Activated CD4-positive, alpha-beta T cell treated with anti-CD3 and anti-CD28 coated beads for 36 hours (primary cell): Measurements from ENCODE around the gene GABRR3. TPM values are rescaled to one million over a fixed set of nuclear protein-coding genes. Genes with fewer than 3 reads are reported as not detected.

Experiments
- ATAC-seq: fragments of 200-7000 bp; cut with Tn5 transposase; one replicate; pipeline ENCODE4 v1.10.0; 2021; ENCODE audit warnings: mild to moderate bottlenecking, moderate library complexity
- CTCF ChIA-PET: fragments of 350-600 bp; sonication (Branson Sonifier 250); formaldehyde crosslinking; loops from one replicate; lab custom pipeline; 2021; ENCODE audit warnings: antibody characterized with exemption; lab: Charles Lee
- POLR2A ChIA-PET: fragments of 350-600 bp; sonication (Branson Sonifier 250); formaldehyde crosslinking; loops from one replicate; lab custom pipeline; 2021; ENCODE audit warnings: antibody characterized with exemption, inconsistent platforms; lab: Charles Lee
- DNase-seq: peaks from one replicate; pipeline ENCODE4 v3.0.0-alpha.2; 2020
- H3K27ac Mint-ChIP-seq: one replicate; pipeline ENCODE4 v1.8.0; 2021; ENCODE audit warnings: mixed read lengths
- H3K27me3 Mint-ChIP-seq: one replicate; pipeline ENCODE4 v1.8.0; 2021; ENCODE audit warnings: mixed read lengths
- H3K36me3 Mint-ChIP-seq: one replicate; pipeline ENCODE4 v1.8.0; 2021; ENCODE audit warnings: low read depth, mixed read lengths
- H3K4me1 Mint-ChIP-seq: one replicate; pipeline ENCODE4 v1.8.0; 2021; ENCODE audit warnings: mixed read lengths
- H3K4me3 Mint-ChIP-seq: one replicate; pipeline ENCODE4 v1.8.0; 2021; ENCODE audit warnings: mild to moderate bottlenecking, moderate library complexity, mixed read lengths
- H3K9me3 Mint-ChIP-seq: one replicate; pipeline ENCODE4 v1.8.0; 2021; ENCODE audit warnings: low read depth, mixed read lengths
- intact Hi-C, 2 experiments: fragments of 100-400 bp; cut with DNase I in 1 of 2; cut with micrococcal nuclease in 1 of 2; formaldehyde crosslinking; loops; one replicate each; pipeline versions ENCODE4 v1.14.2 to v1.15.1; 2022 to 2024; cut with DNase I, micrococcal nuclease
- total RNA-seq, 2 experiments: library from RNA; stranded (reverse); gene quantifications; one replicate each; pipeline ENCODE4 v1.2.3, GENCODE V29; 2021

GABRR3 gene
- total RNA-seq = not detected

DNA sequence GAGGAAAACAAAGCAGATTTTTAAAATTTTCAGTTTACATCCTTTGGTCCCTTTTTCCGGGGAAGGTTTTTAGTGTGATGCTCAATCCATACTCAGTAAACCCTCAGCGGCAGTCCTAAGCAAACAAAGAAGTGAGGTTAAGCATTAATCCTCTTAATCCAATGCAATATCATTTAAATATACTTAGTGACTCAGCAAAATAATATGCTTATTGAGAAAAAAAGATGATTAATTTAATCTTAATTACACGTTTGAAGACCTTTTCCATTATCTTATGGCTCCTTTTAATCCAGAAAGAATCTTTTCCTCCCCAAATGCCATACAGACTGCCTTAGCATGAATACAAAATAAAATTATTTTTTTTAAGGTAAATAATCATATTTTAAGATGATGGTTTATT is at the start of gene GABRR3:
TSS of gene GABRR3 (minus strand) at position 108 of the 400 bp plus-strand sequence. CDS start 328 bp downstream, outside the sequence.
- H3K36me3 Mint-ChIP-seq = no peaks in the 10 kb centered on the region

DNA sequence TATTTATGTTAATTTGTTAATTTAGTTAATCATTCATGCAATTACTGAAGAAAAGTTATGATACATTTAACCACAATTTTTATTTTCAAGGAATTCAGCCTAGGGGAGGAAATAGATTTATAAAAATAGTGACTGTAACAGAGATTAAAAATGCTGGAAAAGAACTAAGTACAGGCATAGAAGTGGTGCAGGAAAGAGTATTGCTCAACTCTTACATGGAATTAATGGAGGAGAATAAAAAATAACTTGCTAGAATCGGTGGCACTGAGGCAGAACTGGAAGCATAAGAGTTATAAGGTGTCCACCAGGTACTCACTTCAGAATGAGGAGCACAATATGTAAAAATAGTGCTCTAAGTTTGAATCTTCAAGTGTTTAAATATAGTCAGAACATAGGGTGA is 38.4 kb upstream of the GABRR3 start:
- ATAC-seq (no peak), DNase-seq (no peak)
- no peaks in the 10 kb centered on the region for H3K4me1 Mint-ChIP-seq
- no peaks in the 10 kb centered on the region for H3K9me3 Mint-ChIP-seq
- ChIA-PET POLR2A (no interaction called here), CTCF (no interaction called here)
- intact Hi-C loops = no loop called here
- no peaks in the 10 kb centered on the region for H3K36me3 Mint-ChIP-seq
- H3K4me3 Mint-ChIP-seq = no peak overlapping the region
- H3K27me3 Mint-ChIP-seq = peaks cover 18% of the 10 kb centered on the region
- no peak overlapping the region for H3K27ac Mint-ChIP-seq

More for the DNA sequence above, at the start of gene GABRR3:
- peaks cover 12% of the 10 kb centered on the region for H3K4me1 Mint-ChIP-seq
- intact Hi-C loops = loop anchor here in 1 of 2 experiments (5.0 kb wide), 3 partner anchors 537 to 867 kb away; partner anchors contain the start of genes CPOX and DCBLD2
- ChIA-PET POLR2A (no interaction called here), CTCF (no interaction called here)
- no peaks in the 10 kb centered on the region for H3K9me3 Mint-ChIP-seq
- H3K4me3 Mint-ChIP-seq = no peak within 1 kb of the TSS
- H3K27me3 Mint-ChIP-seq = peaks cover 8% of the 10 kb centered on the region
- H3K27ac Mint-ChIP-seq = no peak within 1 kb of the TSS
- DNase-seq (no peak), ATAC-seq (no peak)

DNA sequence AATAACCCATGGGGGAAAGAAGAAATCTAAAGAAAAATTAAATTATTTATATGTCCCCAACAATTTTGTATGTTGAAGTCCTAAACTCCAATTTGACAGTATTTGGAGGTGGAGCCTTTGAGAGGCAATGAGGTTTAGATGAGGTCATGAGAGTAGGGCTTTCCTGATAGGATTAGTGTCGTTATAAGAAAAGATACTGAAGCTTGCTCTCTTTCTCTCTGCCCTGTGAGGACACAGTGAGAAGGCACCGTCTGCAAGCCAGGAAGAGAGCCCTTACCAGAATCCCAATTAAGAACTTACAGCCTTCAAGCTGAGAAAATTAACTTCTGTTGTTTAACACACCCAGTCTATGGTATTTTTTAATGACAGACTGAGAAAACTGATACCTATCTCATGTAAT is 35.7 kb upstream of the GABRR3 start:
- H3K36me3 Mint-ChIP-seq = no peaks in the 10 kb centered on the region
- peaks cover 13% of the 10 kb centered on the region for H3K27me3 Mint-ChIP-seq
- no peaks in the 10 kb centered on the region for H3K4me1 Mint-ChIP-seq
- ChIA-PET CTCF (no interaction called here), POLR2A (no interaction called here)
- DNase-seq (no peak), ATAC-seq (no peak)
- H3K4me3 Mint-ChIP-seq = no peak overlapping the region
- intact Hi-C loops = no loop called here
- no peaks in the 10 kb centered on the region for H3K9me3 Mint-ChIP-seq
- no peak overlapping the region for H3K27ac Mint-ChIP-seq

DNA sequence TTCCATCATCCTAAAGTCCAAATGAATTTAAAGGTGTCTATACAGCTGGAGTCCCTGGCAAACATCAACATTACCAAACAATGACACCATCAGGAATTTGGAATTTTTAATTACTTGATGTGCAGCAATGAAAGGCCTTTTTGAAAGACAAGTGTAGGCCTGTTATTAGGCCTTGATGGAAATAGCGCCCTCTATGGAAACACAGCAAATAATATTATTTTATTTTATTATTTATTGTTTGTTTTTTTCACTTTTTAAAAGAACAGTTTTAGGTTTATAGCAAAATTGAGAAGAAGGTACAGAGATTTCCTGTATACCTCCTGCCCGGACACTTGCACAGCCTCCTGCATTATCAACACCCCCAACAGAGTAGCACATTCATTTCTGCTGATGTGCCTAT is 33.7 kb upstream of the GABRR3 start:
- no peak for DNase-seq
- Mint-ChIP-seq H3K4me1 (no peaks in the 10 kb centered on the region), H3K9me3 (no peaks in the 10 kb centered on the region), H3K27me3 (peaks cover 15% of the 10 kb centered on the region), H3K36me3 (no peaks in the 10 kb centered on the region), H3K27ac (no peak overlapping the region), H3K4me3 (no peak overlapping the region)
- ChIA-PET POLR2A (no interaction called here), CTCF (no interaction called here)
- ATAC-seq = no peak
- intact Hi-C loops = no loop called here

DNA sequence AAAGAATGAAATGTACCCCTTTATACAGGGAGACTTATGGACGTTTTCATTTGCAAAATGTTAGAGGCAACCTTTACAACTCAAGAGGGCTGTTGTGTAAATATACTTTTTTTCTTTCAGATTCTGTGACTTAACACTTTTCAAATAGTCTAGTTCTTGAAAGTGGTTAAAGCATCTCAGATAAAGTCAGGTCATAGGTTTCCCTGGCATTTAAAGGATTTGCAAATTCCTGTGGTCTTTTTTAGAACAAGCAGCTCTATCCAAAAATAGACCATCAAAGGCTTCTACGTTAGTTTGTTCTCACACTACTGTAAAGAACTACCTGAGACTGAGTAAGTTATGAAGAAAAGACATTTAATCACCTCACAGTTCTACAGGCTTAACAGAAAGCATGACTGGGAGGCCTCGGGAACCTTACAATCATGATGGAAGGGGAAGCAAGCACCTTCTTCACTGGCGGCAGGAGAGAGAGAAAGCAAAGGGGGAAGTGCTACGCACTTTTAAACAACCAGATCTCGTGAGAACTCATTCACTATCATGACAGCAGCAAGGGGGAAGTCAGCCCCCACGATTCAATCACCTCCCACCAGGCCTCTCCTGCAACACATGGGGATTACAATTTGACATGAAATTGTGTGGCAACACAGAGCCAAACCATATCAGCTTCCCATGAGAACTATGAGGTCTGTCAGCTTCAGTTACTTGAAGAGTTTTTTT is 23.3 kb upstream of the GABRR3 start:
- Mint-ChIP-seq H3K9me3 (no peaks in the 10 kb centered on the region), H3K27ac (no peak overlapping the region), H3K27me3 (peaks cover 8% of the 10 kb centered on the region), H3K4me1 (no peaks in the 10 kb centered on the region), H3K36me3 (no peaks in the 10 kb centered on the region), H3K4me3 (no peak overlapping the region)
- CTCF ChIA-PET = no interaction called here
- ATAC-seq (no peak), DNase-seq (no peak)
- intact Hi-C loops = no loop called here
- POLR2A ChIA-PET = no interaction called here

DNA sequence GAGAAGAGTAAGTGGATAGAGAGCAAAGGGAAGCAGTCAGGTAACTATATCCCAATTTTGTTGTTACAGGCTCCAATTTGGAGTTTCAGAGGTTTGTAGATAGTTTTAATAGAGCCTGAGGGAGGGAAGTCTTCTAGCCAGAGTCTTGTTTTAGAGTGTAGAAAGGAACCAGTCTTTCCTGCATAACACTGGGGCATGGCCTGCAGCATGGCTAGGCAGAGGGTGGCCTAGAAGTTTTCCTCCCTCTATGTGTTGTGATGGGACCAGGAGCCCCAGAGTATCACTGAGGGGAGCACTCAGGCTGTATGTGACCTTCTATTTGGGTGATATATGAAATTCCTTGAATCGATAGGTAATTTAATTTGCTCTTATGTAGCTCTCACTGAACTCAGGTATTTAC is 22.5 kb upstream of the GABRR3 start:
- H3K27me3 Mint-ChIP-seq = peaks cover 8% of the 10 kb centered on the region
- no peaks in the 10 kb centered on the region for H3K9me3 Mint-ChIP-seq
- H3K27ac Mint-ChIP-seq = no peak overlapping the region
- ChIA-PET CTCF (no interaction called here), POLR2A (no interaction called here)
- ATAC-seq (no peak), DNase-seq (no peak)
- no peaks in the 10 kb centered on the region for H3K4me1 Mint-ChIP-seq
- H3K4me3 Mint-ChIP-seq = no peak overlapping the region
- H3K36me3 Mint-ChIP-seq = no peaks in the 10 kb centered on the region
- intact Hi-C loops = no loop called here

DNA sequence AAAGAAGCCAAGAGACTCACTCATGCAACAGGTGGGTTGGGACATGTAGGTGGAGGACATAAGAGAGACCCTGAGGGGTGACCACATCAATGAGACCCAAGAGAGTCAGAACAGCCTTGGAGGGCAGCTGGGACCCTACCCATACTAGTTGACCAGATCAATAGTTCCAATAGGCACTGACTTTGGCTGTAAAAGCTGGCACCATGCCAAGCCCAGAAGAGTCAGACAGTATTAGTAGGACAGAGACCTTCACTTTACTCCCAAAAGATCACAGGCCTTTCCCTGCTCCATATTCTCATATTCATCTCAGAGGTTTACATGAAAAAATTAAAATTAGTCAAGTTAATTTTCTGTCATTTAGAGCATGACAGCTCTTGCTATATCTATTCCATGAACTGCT is 20.9 kb upstream of the GABRR3 start:
- H3K27me3 Mint-ChIP-seq = peaks cover 6% of the 10 kb centered on the region
- no peak overlapping the region for H3K4me3 Mint-ChIP-seq
- intact Hi-C loops = no loop called here
- no peak for ATAC-seq
- POLR2A ChIA-PET = no interaction called here
- CTCF ChIA-PET = no interaction called here
- no peaks in the 10 kb centered on the region for H3K4me1 Mint-ChIP-seq
- no peaks in the 10 kb centered on the region for H3K36me3 Mint-ChIP-seq
- no peaks in the 10 kb centered on the region for H3K9me3 Mint-ChIP-seq
- no peak overlapping the region for H3K27ac Mint-ChIP-seq
- DNase-seq = no peak

DNA sequence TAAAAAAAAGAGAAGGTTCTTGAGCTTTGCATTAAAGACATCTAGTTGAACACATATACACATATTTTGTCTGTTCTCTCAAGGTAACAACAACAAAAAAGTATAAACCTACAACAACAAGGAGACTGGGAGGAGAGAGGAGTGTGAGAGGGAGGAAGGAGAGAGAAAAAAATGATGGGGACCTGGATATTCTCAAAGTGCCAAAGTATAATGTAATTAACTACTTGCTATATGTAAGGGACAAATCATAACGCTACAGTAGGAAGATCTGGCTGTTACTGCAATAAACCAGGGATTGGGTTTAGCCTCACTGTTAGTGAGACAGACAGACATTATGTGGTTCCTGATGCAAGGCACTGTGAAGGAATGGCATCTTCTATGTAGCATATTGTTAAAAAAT is 14.2 kb upstream of the GABRR3 start:
- no peak for ATAC-seq
- Mint-ChIP-seq H3K9me3 (no peaks in the 10 kb centered on the region), H3K4me1 (no peaks in the 10 kb centered on the region), H3K27ac (no peak overlapping the region), H3K27me3 (peaks cover 7% of the 10 kb centered on the region), H3K36me3 (no peaks in the 10 kb centered on the region), H3K4me3 (no peak overlapping the region)
- CTCF ChIA-PET = interaction anchor here (1.0 to 1.3 kb wide), 2 partner anchors 9 to 281 kb away, joined by 3 to 4 read pairs; no protein-coding TSS in a partner anchor
- DNase-seq = no peak
- intact Hi-C loops = loop anchor here in 1 of 2 experiments (10.0 kb wide), 1 partner anchor 476 kb away; the partner anchor contains the start of gene CLDND1
- POLR2A ChIA-PET = no interaction called here

DNA sequence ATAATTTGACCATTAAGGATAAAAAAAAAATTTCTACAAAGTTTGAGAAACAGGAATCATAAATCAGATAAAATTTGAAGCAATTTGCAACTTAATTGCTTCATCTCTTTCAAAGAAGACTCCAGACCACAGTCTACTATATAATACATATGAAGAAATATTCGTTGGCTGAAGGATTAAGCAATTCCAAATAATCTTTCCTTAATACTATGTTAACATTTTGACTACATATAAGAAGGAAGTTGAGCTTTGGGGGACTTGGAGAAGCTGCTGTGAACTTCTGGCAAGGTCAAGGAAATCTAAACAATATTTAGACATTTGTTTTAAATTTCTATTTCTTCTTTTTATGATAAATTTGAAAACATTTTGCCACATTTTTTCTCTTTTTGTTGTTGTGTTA is 13.5 kb upstream of the GABRR3 start:
- H3K36me3 Mint-ChIP-seq = no peaks in the 10 kb centered on the region
- ChIA-PET CTCF (interaction anchor here (1.0 to 1.3 kb wide), 2 partner anchors 8 to 282 kb away, joined by 3 to 4 read pairs; no protein-coding TSS in a partner anchor), POLR2A (no interaction called here)

DNA sequence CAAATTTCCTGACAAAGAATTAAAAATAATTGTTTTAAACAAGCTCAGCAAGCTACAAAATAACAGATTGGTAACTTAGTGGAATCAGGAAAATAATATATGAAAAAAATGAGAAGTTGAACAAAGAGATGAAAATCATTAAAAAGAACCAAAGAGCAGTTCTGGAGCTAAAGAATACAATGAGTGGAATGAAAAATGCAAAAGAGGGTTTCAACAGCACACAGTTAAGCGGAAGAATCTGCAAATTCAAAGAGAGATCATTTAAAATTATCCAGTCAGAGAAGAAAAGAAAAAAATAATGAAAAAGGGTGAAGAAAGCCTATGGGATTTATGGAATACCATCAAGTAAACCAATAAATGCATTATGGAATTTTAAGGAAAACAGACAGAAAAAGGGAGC is 6.2 kb upstream of the GABRR3 start:
- ChIA-PET CTCF (interaction anchor here (0.6 to 7.0 kb wide), 9 partner anchors 19 to 291 kb away, joined by 3 to 55 read pairs (median 4); no protein-coding TSS in a partner anchor), POLR2A (interaction anchor here (0.7 kb wide), 1 partner anchor 277 kb away, joined by 4 read pairs; the partner anchor contains the start of gene ARL6)
- Mint-ChIP-seq H3K27me3 (peaks cover 3% of the 10 kb centered on the region), H3K36me3 (no peaks in the 10 kb centered on the region), H3K4me1 (peaks cover 12% of the 10 kb centered on the region), H3K4me3 (no peak overlapping the region), H3K9me3 (peaks cover 2% of the 10 kb centered on the region), H3K27ac (no peak overlapping the region)
- ATAC-seq (no peak), DNase-seq (no peak)
- intact Hi-C loops = loop anchor here in 1 of 2 experiments (10.0 kb wide), 1 partner anchor 483 kb away; the partner anchor contains the start of gene CLDND1

More for the DNA sequence above, 13.5 kb upstream of the GABRR3 start:
- Mint-ChIP-seq H3K27ac (no peak overlapping the region), H3K27me3 (peaks cover 7% of the 10 kb centered on the region), H3K4me1 (no peaks in the 10 kb centered on the region), H3K9me3 (no peaks in the 10 kb centered on the region), H3K4me3 (no peak overlapping the region)
- ATAC-seq (no peak), DNase-seq (no peak)
- intact Hi-C loops = loop anchor here in 1 of 2 experiments (10.0 kb wide), 1 partner anchor 476 kb away; the partner anchor contains the start of gene CLDND1

DNA sequence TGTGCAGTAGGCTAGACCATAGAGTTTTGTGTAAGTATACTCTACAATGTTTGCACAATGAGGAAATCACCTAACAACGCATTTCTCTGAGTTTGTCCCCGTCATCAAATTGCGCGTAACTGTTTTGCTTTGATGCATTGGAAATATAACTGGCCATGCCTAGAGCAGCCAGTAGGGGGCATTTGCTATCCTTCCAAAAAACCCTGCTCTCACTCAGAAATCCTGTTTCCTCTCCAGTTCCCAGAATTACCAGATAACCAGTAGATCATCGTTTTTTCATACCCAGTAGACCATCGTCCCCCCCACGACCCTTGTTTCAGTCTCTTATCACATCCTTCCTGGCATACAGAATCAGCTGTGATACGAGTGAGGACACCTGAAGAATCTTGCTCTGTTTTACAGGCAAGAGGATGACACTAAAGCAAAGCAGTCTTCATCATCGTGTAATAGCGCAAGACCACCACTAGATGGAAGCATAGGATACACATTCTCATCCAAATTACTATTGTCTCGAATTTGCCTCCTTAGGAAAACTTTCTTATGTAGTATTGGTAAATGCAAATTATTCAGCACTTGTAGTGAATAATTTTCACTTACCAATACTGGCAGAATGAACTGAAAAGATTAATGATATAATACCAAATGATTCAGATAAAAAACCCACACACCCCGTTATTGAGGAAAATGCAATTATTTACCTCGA is 4.4 kb upstream of the GABRR3 start:
- DNase-seq (peak; percentile 84), ATAC-seq (peak; percentile 88)
- Mint-ChIP-seq H3K4me3 (peak overlapping the region; percentile 76), H3K36me3 (no peaks in the 10 kb centered on the region), H3K27me3 (peaks cover 4% of the 10 kb centered on the region), H3K9me3 (peaks cover 2% of the 10 kb centered on the region), H3K27ac (peak overlapping the region; percentile 97), H3K4me1 (peaks cover 12% of the 10 kb centered on the region)
- intact Hi-C loops = loop anchor here (1.0 to 10.0 kb wide), 12 partner anchors 145 to 863 kb away; partner anchors contain the start of genes CLDND1 (in 2 of the 2), CPOX (in 2 of the 2) and DCBLD2 (in 1 of the 2)
- CTCF ChIA-PET = interaction anchor here (0.8 to 7.0 kb wide), 19 partner anchors 9 to 777 kb away, joined by 3 to 55 read pairs (median 4); no protein-coding TSS in a partner anchor
- POLR2A ChIA-PET = no interaction called here
